Measurements from ENCODE around the gene FASTKD2. TPM values are rescaled to one million over a fixed set of nuclear protein-coding genes. Genes with fewer than 3 reads are reported as not detected.

FASTKD2 gene
- total RNA-seq, 1 donor from 2014 or later = 32.1 TPM

DNA sequence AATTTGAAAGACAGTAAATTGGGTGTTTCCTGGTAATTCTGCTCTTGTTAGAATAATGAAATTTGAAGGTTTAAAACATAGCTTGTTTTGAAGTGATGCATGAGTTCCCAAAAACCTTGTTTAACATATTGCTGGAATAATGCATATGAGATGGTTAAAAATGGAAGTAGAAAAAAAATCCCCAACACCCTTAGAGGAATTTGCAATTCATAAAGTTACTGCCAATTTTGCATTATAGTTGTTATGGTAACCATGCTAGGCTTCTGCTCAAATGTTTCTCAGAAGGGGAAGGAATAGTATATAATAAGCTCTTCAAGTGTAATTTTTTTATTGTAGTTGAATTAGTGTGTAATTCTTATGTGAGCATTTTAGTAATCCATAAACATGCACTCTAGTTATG, 49.1 kb downstream of the FASTKD2 start:
- no peak for DNase-seq (ENCODE audit: extremely low spot score, unreplicated experiment)
- no peaks in the 10 kb centered on the region for H3K9me3 Mint-ChIP-seq
- H3K4me3 Mint-ChIP-seq = no peak overlapping the region
- TF ChIP-seq, protein P1, sequence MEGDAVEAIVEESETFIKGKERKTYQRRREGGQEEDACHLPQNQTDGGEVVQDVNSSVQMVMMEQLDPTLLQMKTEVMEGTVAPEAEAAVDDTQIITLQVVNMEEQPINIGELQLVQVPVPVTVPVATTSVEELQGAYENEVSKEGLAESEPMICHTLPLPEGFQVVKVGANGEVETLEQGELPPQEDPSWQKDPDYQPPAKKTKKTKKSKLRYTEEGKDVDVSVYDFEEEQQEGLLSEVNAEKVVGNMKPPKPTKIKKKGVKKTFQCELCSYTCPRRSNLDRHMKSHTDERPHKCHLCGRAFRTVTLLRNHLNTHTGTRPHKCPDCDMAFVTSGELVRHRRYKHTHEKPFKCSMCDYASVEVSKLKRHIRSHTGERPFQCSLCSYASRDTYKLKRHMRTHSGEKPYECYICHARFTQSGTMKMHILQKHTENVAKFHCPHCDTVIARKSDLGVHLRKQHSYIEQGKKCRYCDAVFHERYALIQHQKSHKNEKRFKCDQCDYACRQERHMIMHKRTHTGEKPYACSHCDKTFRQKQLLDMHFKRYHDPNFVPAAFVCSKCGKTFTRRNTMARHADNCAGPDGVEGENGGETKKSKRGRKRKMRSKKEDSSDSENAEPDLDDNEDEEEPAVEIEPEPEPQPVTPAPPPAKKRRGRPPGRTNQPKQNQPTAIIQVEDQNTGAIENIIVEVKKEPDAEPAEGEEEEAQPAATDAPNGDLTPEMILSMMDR (conservative IDR thresholded peaks at IDR 0.05) = no peak
- H3K27ac Mint-ChIP-seq = no peak overlapping the region
- no peaks in the 10 kb centered on the region for H3K4me1 Mint-ChIP-seq (ENCODE audit: unreplicated experiment)
- peaks cover 4% of the 10 kb centered on the region for H3K36me3 Mint-ChIP-seq
- peaks cover 16% of the 10 kb centered on the region for H3K27me3 Mint-ChIP-seq

- Mint-ChIP-seq H3K27ac (no peak overlapping the region), H3K36me3 (no peaks in the 10 kb centered on the region), H3K27me3 (no peaks in the 10 kb centered on the region)
Measured at GRCh38 chr2:206820807-206821206, 55.4 kb downstream of the FASTKD2 start.

DNA sequence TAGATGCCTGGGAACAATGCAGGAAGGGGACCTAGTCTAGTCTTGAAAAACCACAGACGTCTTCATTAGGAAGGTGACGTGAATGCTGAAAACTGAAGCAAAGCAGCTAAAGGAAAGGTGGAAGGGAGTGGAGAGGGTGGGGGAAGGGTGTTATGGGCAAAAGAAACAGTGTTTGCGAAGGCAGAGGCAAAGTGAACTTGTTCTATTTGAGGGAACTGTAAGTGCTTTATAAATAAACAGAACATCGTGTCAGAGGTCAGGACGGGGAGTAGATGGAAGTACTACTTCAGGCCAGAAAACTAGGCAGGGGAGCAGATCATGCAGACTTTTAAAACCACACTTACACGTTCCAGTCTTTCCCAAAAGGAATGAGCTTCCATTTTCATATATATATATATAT, 57.8 kb downstream of the FASTKD2 start:
- H3K9me3 Mint-ChIP-seq = no peaks in the 10 kb centered on the region
- H3K27ac Mint-ChIP-seq = no peak overlapping the region
- TF ChIP-seq, protein P1 (conservative IDR thresholded peaks at IDR 0.05) = no peak
- no peak for DNase-seq (ENCODE audit: extremely low spot score, unreplicated experiment)
- H3K36me3 Mint-ChIP-seq = no peaks in the 10 kb centered on the region
- no peaks in the 10 kb centered on the region for H3K27me3 Mint-ChIP-seq
- H3K4me3 Mint-ChIP-seq = no peak overlapping the region
- peaks cover 6% of the 10 kb centered on the region for H3K4me1 Mint-ChIP-seq (ENCODE audit: unreplicated experiment)

More at GRCh38 chr2:206820807-206821206, 55.4 kb downstream of the FASTKD2 start:
- H3K4me1 Mint-ChIP-seq (ENCODE audit: unreplicated experiment) = peaks cover 6% of the 10 kb centered on the region
- H3K4me3 Mint-ChIP-seq = no peak overlapping the region
- no peaks in the 10 kb centered on the region for H3K9me3 Mint-ChIP-seq
- no peak for DNase-seq (ENCODE audit: extremely low spot score, unreplicated experiment)
- TF ChIP-seq, protein P1 (conservative IDR thresholded peaks at IDR 0.05) = no peak

- Mint-ChIP-seq H3K4me1 (ENCODE audit: unreplicated experiment) (peaks cover 6% of the 10 kb centered on the region), H3K36me3 (no peaks in the 10 kb centered on the region), H3K27ac (no peak overlapping the region), H3K4me3 (no peak overlapping the region), H3K9me3 (no peaks in the 10 kb centered on the region), H3K27me3 (no peaks in the 10 kb centered on the region)
- DNase-seq (ENCODE audit: extremely low spot score, unreplicated experiment) = no peak
- TF ChIP-seq, protein P1 (conservative IDR thresholded peaks at IDR 0.05) = no peak
Measured at GRCh38 chr2:206824087-206824618, 58.7 kb downstream of the FASTKD2 start.

DNA sequence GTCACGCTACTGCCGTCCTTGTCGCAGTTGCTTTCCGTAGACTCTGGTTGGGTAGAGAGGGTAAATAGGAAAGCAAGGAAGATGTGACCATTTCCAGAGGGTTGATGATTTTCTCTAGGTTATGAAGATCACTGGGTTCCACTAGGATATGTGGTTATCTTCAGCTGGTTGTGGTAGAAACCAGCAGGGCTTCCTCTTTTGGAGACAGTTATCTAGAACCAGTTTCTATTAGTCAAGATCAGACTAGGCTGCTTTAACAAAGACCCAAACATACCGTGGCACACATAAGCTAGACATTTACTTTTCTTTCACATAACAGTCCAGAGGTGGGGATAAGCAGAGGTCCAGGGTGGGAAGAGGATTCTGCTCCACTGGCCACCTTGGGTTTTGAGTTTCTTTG, 59.6 kb downstream of the FASTKD2 start:
- no peak for DNase-seq (ENCODE audit: extremely low spot score, unreplicated experiment)
- TF ChIP-seq, protein P1 (conservative IDR thresholded peaks at IDR 0.05) = no peak
- Mint-ChIP-seq H3K27me3 (no peaks in the 10 kb centered on the region), H3K36me3 (no peaks in the 10 kb centered on the region), H3K27ac (no peak overlapping the region), H3K9me3 (no peaks in the 10 kb centered on the region), H3K4me3 (no peak overlapping the region), H3K4me1 (ENCODE audit: unreplicated experiment) (peaks cover 6% of the 10 kb centered on the region)

Data from type B pancreatic cell (in vitro differentiated cells).